ENCODE results near the gene LY6G6F. TPM values are rescaled to one million over a fixed set of nuclear protein-coding genes. Genes with fewer than 3 reads are reported as not detected.

Gene LY6G6F
- total and polyA plus RNA-seq, 2 of the 13 experiments (the other 11 are each of a cell fraction or from before 2014, with no cell fraction given): not detected

DNA sequence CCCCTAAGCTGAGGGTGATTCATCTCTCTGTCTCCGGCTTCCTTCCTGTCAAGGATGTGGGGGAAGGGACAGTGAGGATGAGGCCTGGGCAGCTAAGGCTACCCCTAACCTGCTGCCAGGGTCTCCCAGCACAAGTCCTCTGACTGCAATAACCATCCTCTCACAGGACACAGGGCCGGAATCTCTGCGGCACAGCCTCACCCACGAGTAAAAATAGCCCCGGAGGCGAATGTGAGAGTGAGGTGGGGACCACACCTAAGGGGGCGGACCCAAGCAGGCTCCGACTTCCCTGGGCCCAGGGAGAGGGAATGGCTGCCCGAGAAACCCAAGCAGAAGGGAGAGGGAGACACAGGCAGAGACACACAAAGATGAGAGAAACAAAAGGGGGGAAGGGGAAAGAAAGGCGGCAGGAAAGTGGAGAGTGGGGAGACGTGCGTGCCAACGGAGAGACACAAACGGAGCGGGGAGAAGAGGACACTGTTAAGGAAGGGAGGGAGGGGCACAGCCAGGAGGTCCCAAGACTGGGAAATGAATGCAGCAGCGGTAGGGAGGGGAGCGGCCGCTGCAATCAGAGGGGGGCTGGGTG is 28.2 kb downstream of the LY6G6F start (continued):
- TF ChIP-seq, protein P1, sequence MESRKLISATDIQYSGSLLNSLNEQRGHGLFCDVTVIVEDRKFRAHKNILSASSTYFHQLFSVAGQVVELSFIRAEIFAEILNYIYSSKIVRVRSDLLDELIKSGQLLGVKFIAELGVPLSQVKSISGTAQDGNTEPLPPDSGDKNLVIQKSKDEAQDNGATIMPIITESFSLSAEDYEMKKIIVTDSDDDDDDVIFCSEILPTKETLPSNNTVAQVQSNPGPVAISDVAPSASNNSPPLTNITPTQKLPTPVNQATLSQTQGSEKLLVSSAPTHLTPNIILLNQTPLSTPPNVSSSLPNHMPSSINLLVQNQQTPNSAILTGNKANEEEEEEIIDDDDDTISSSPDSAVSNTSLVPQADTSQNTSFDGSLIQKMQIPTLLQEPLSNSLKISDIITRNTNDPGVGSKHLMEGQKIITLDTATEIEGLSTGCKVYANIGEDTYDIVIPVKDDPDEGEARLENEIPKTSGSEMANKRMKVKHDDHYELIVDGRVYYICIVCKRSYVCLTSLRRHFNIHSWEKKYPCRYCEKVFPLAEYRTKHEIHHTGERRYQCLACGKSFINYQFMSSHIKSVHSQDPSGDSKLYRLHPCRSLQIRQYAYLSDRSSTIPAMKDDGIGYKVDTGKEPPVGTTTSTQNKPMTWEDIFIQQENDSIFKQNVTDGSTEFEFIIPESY (CRISPR knock-in tag; IDR thresholded peaks at IDR 0.05): 0 out of 2 replicates have a peak, but pooled peaks have one; percentile 16
- peak; percentile 18; the same call in 1 of the 2 replicates for TF ChIP-seq KLF12 (CRISPR knock-in tag; IDR thresholded peaks at IDR 0.05; ENCODE audit: borderline replicate concordance)
- 0 out of 2 replicates have a peak, but pooled peaks have one; percentile 32 for TF ChIP-seq GFI1 (CRISPR knock-in tag; IDR thresholded peaks at IDR 0.05; ENCODE audit: borderline replicate concordance)
- TF ChIP-seq SRSF9 (IDR thresholded peaks at IDR 0.05; ENCODE audit: borderline replicate concordance, insufficient read depth, low read depth, low read length, poor library complexity, severe bottlenecking): no peak
- no peak for TF ChIP-seq ZNF724P (CRISPR knock-in tag; IDR thresholded peaks at IDR 0.05; ENCODE audit: borderline replicate concordance)
- TF ChIP-seq MAZ (IDR thresholded peaks at IDR 0.05; ENCODE audit: borderline replicate concordance, low read depth, low read length): no peak
- TF ChIP-seq MAZ (CRISPR knock-in tag; IDR thresholded peaks at IDR 0.05; ENCODE audit: low read depth): 0 out of 2 replicates have a peak, but pooled peaks have one; percentile 0
- 0 out of 2 replicates have a peak, but pooled peaks have one; percentile 16 for TF ChIP-seq GATA4 (IDR thresholded peaks at IDR 0.05; ENCODE audit: borderline replicate concordance, low read depth)
- no peak for TF ChIP-seq PRPF4 (IDR thresholded peaks at IDR 0.05; ENCODE audit: low read depth, low read length, poor library complexity, severe bottlenecking)
- 0 out of 2 replicates have a peak, but pooled peaks have one; percentile 23 for TF ChIP-seq DNMT3B (CRISPR knock-in tag; conservative IDR thresholded peaks at IDR 0.05)
- TF ChIP-seq ETV6 (CRISPR knock-in tag; conservative IDR thresholded peaks at IDR 0.05): 0 out of 2 replicates have a peak, but pooled peaks have one; percentile 12
- TF ChIP-seq ZNF281 (CRISPR knock-in tag; IDR thresholded peaks at IDR 0.05; ENCODE audit: borderline replicate concordance): peak; percentile 95
- TF ChIP-seq HOXA9 (CRISPR knock-in tag; IDR thresholded peaks at IDR 0.05; ENCODE audit: borderline replicate concordance): 0 out of 2 replicates have a peak, but pooled peaks have one; percentile 43
- TF ChIP-seq TGIF2 (CRISPR knock-in tag; IDR thresholded peaks at IDR 0.05): no peak; the same call in 1 of the 2 replicates
- TF ChIP-seq IRX3 (CRISPR knock-in tag; IDR thresholded peaks at IDR 0.05; ENCODE audit: borderline replicate concordance, low read depth): no peak
- no peak for TF ChIP-seq ZNF430 (CRISPR knock-in tag; IDR thresholded peaks at IDR 0.05)
- peak; percentile 61; the same call in 1 of the 2 replicates for TF ChIP-seq DNMT1 (CRISPR knock-in tag; IDR thresholded peaks at IDR 0.05)
- TF ChIP-seq ZBTB49 (CRISPR knock-in tag; IDR thresholded peaks at IDR 0.05; ENCODE audit: borderline replicate concordance): no peak
- peak; percentile 26; the same call in 1 of the 2 replicates for TF ChIP-seq SP5 (CRISPR knock-in tag; IDR thresholded peaks at IDR 0.05; ENCODE audit: borderline replicate concordance, low read depth)
- no peak for TF ChIP-seq RBM22 (optimal IDR thresholded peaks at IDR 0.05; ENCODE audit: low read length)
- no peak for TF ChIP-seq SIX1 (CRISPR knock-in tag; IDR thresholded peaks at IDR 0.05; ENCODE audit: borderline replicate concordance)
- peak; percentile 85 for TF ChIP-seq JUND (CRISPR knock-in tag; IDR thresholded peaks at IDR 0.05)
